A673 (cell line): ENCODE results near the gene CCDC24. TPM values are rescaled to one million over a fixed set of nuclear protein-coding genes. Genes with fewer than 3 reads are reported as not detected.

Source experiments
- BruUV-seq: library from RNA; stranded (reverse); fragments of 400-500 nt; replicated peaks from 2 replicates; lab custom pipeline; 2021; lab: Mats Ljungman, UMichigan
- CTCF ChIA-PET: fragments of 300-600 bp; sonication (Branson Sonifier 250); formaldehyde crosslinking; loops from one replicate; lab custom pipeline; 2022; ENCODE audit warnings: antibody characterized with exemption; lab: Charles Lee
- POLR2A ChIA-PET: fragments of 300-600 bp; sonication (Branson Sonifier 250); formaldehyde crosslinking; loops from one replicate; lab custom pipeline; 2022; ENCODE audit warnings: antibody characterized with exemption; ENCODE audit not compliant: low non-redundant PET; lab: Charles Lee
- DNase-seq: peaks from one replicate; pipeline ENCODE4 v3.0.0-alpha.2; 2015; ENCODE audit warnings: low spot score
- H3K27ac ChIP-seq: fragments of 200-600 bp; sonication (generic); 2 replicates; pipeline ENCODE4 v1.5.1; 2016; ENCODE audit warnings: mixed run types, low read depth, mild to moderate bottlenecking, mixed read lengths, antibody characterized with exemption, low read length; ENCODE audit not compliant: poor library complexity, severe bottlenecking
- H3K27me3 ChIP-seq: fragments of 200-600 bp; sonication (generic); replicated peaks from 2 replicates; pipeline ENCODE4 v1.6.1; 2017; ENCODE audit warnings: mixed run types, low read depth, mild to moderate bottlenecking, mixed read lengths, antibody characterized with exemption, low read length; ENCODE audit not compliant: insufficient read depth, poor library complexity
- H3K36me3 ChIP-seq: fragments of 200-600 bp; sonication (generic); 2 replicates; pipeline ENCODE4 v1.6.1; 2016; ENCODE audit warnings: mixed run types, mild to moderate bottlenecking, mixed read lengths, antibody characterized with exemption, low read length; ENCODE audit not compliant: insufficient read depth, poor library complexity, severe bottlenecking
- H3K4me1 ChIP-seq: fragments of 200-600 bp; sonication (generic); 2 replicates; pipeline ENCODE4 v1.6.1; 2017; ENCODE audit warnings: mixed run types, mild to moderate bottlenecking, mixed read lengths, antibody characterized with exemption, low read length; ENCODE audit not compliant: insufficient read depth, poor library complexity, severe bottlenecking
- H3K4me3 ChIP-seq: fragments of 200-600 bp; sonication (generic); 2 replicates; pipeline ENCODE4 v1.5.1; 2016; ENCODE audit warnings: low read depth, mixed run types, mild to moderate bottlenecking, mixed read lengths, low read length; ENCODE audit not compliant: poor library complexity, severe bottlenecking
- H3K9me3 ChIP-seq: fragments of 200-600 bp; sonication (generic); 2 replicates; pipeline ENCODE4 v1.6.1; 2016; ENCODE audit warnings: mixed run types, low read depth, mild to moderate bottlenecking, mixed read lengths, antibody characterized with exemption, low read length; ENCODE audit not compliant: poor library complexity, severe bottlenecking
- EZH2 ChIP-seq: fragments of 200-600 bp; sonication (generic); IDR thresholded peaks from 2 replicates; pipeline ENCODE4 v1.6.1; 2017; ENCODE audit warnings: borderline replicate concordance, low read depth, mild to moderate bottlenecking, mixed read lengths, antibody characterized with exemption, low read length; ENCODE audit not compliant: poor library complexity, severe bottlenecking
- intact Hi-C: fragments of 100-400 bp; cut with micrococcal nuclease; formaldehyde crosslinking; loops from one replicate; pipeline ENCODE4 v1.10.0; 2022; ENCODE audit not compliant: unreplicated experiment
- total RNA-seq: library from RNA; stranded (reverse); gene quantifications from 2 replicates; pipeline ENCODE4 v1.2.3, GENCODE V29; 2021
- TF ChIP-seq, protein P1 (sequence below): fragments of 300-800, 200-600 bp; sonication (generic); conservative IDR thresholded peaks from 2 replicates; pipeline ENCODE4 v1.5.1; 2017; ENCODE audit warnings: low read depth, mild to moderate bottlenecking, antibody characterized with exemption, low read length, moderate library complexity, mixed read lengths

Gene CCDC24
- total RNA-seq, 1 experiment from 2014 or later, result 5.6 TPM

GRCh38 chr1:44019466-44019948, 28.1 kb downstream of the CCDC24 start:
- Histone ChIP-seq H3K4me1 (no peaks in the 10 kb centered on the region), H3K27me3 (no peaks in the 10 kb centered on the region), H3K4me3 (no peak overlapping the region), H3K27ac (no peak overlapping the region), H3K9me3 (no peaks in the 10 kb centered on the region), H3K36me3 (peaks cover 3% of the 10 kb centered on the region)
- no TSS peak for BruUV-seq
- CTCF ChIA-PET, result no interaction called here
- POLR2A ChIA-PET, result interaction anchor here (0.6 kb wide), 1 partner anchor 454 kb away, joined by 3 read pairs; no protein-coding TSS in a partner anchor
- no peak for DNase-seq
- TF ChIP-seq, protein P1, sequence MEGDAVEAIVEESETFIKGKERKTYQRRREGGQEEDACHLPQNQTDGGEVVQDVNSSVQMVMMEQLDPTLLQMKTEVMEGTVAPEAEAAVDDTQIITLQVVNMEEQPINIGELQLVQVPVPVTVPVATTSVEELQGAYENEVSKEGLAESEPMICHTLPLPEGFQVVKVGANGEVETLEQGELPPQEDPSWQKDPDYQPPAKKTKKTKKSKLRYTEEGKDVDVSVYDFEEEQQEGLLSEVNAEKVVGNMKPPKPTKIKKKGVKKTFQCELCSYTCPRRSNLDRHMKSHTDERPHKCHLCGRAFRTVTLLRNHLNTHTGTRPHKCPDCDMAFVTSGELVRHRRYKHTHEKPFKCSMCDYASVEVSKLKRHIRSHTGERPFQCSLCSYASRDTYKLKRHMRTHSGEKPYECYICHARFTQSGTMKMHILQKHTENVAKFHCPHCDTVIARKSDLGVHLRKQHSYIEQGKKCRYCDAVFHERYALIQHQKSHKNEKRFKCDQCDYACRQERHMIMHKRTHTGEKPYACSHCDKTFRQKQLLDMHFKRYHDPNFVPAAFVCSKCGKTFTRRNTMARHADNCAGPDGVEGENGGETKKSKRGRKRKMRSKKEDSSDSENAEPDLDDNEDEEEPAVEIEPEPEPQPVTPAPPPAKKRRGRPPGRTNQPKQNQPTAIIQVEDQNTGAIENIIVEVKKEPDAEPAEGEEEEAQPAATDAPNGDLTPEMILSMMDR, result no peak
- no peak for TF ChIP-seq EZH2
- intact Hi-C loops, result no loop called here

GRCh38 chr1:44020464-44020863, 29.1 kb downstream of the CCDC24 start:
- intact Hi-C loops, result no loop called here
- Histone ChIP-seq H3K27me3 (no peaks in the 10 kb centered on the region), H3K4me3 (no peak overlapping the region), H3K4me1 (no peaks in the 10 kb centered on the region), H3K27ac (no peak overlapping the region), H3K36me3 (peaks cover 3% of the 10 kb centered on the region), H3K9me3 (no peaks in the 10 kb centered on the region)
- no peak for DNase-seq
- no peak for TF ChIP-seq EZH2
- TF ChIP-seq, protein P1, result no peak
- no TSS peak for BruUV-seq
- POLR2A ChIA-PET, result no interaction called here
- CTCF ChIA-PET, result no interaction called here

- H3K36me3 ChIP-seq, result peaks cover 3% of the 10 kb centered on the region
- no peak for DNase-seq
- ChIA-PET POLR2A (no interaction called here), CTCF (no interaction called here)
- H3K4me3 ChIP-seq, result no peak overlapping the region
- H3K27ac ChIP-seq, result no peak overlapping the region
- H3K4me1 ChIP-seq, result no peaks in the 10 kb centered on the region
- intact Hi-C loops, result no loop called here
- H3K9me3 ChIP-seq, result no peaks in the 10 kb centered on the region
- no peaks in the 10 kb centered on the region for H3K27me3 ChIP-seq
- TF ChIP-seq, protein P1, result no peak
- TF ChIP-seq EZH2, result no peak
- BruUV-seq, result no TSS peak
Measured at GRCh38 chr1:44021156-44021555, 29.8 kb downstream of the CCDC24 start.
